MCF 10A (cell line): ENCODE data around the gene WNT3A. TPM values are rescaled to one million over a fixed set of nuclear protein-coding genes. Genes with fewer than 3 reads are reported as not detected.

ENCODE experiments used
- BruUV-seq: library from RNA; stranded (reverse); fragments of 400-500 nt; replicated peaks from 2 replicates; lab custom pipeline; 2021; lab: Mats Ljungman, UMichigan
- CTCF ChIA-PET: fragments of 300-600 bp; sonication (Branson Sonifier 250); formaldehyde crosslinking; extraction: SDS; loops from one replicate; lab custom pipeline; 2021; ENCODE audit warnings: antibody characterized with exemption, inconsistent platforms; lab: Yijun Ruan, JAX
- POLR2A ChIA-PET: fragments of 300-600, 350-650 bp; sonication (Branson Sonifier 250); formaldehyde crosslinking; extraction: SDS; loops from one replicate; lab custom pipeline; 2020; ENCODE audit warnings: antibody characterized with exemption, inconsistent platforms; lab: Yijun Ruan, JAX
- DNase-seq: peaks from one replicate; pipeline ENCODE4 v3.0.0-alpha.2; 2018; ENCODE audit not compliant: unreplicated experiment
- H3K27ac Mint-ChIP-seq: one replicate; pipeline ENCODE4 v1.8.0; 2022; ENCODE audit warnings: mild to moderate bottlenecking, low read depth, mixed read lengths; ENCODE audit not compliant: unreplicated experiment
- H3K27me3 Mint-ChIP-seq: one replicate; pipeline ENCODE4 v1.8.0; 2022; ENCODE audit warnings: mixed read lengths; ENCODE audit not compliant: insufficient read depth, unreplicated experiment
- H3K36me3 Mint-ChIP-seq: one replicate; pipeline ENCODE4 v1.8.0; 2022; ENCODE audit warnings: mild to moderate bottlenecking, moderate library complexity, mixed read lengths; ENCODE audit not compliant: insufficient read depth, unreplicated experiment
- H3K4me1 Mint-ChIP-seq: one replicate; pipeline ENCODE4 v1.8.0; 2022; ENCODE audit warnings: mixed read lengths; ENCODE audit not compliant: insufficient read depth, unreplicated experiment
- H3K4me3 Mint-ChIP-seq: one replicate; pipeline ENCODE4 v1.8.0; 2022; ENCODE audit warnings: mild to moderate bottlenecking, moderate library complexity, mixed read lengths; ENCODE audit not compliant: unreplicated experiment
- H3K9me3 Mint-ChIP-seq: one replicate; pipeline ENCODE4 v1.8.0; 2022; ENCODE audit warnings: mixed read lengths; ENCODE audit not compliant: unreplicated experiment
- intact Hi-C: fragments of 100-400 bp; cut with micrococcal nuclease; formaldehyde crosslinking; loops from 2 replicates; pipeline ENCODE4 v1.14.1; 2022
- total RNA-seq: library from RNA; stranded (reverse); gene quantifications from 2 replicates; pipeline ENCODE4 v1.2.3, GENCODE V29; 2022
- TF ChIP-seq, protein P1 (sequence below): fragments of 200-600 bp; IDR thresholded peaks from one replicate; pipeline ENCODE4 v1.8.0; 2022; ENCODE audit warnings: antibody characterized with exemption, mild to moderate bottlenecking; ENCODE audit not compliant: unreplicated experiment

WNT3A gene
- total RNA-seq, 1 experiment from 2014 or later: not detected

DNA sequence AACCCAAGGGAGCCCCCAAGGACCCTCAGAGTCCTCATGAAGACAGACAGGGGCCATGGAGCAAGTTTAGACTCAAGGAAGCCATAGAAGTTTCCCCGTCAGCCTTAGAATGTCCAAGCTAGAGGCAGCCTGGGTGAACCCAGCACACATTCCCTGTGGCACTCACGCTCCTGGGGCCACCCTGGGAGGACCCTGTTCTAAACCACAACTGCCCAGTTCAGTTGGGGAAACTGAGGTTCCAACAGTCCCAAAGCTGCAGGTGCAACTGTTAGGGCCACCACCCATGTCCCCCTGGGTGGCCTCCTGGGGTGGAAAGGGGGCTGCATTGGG is 9.3 kb downstream of the WNT3A start:
- H3K27me3 Mint-ChIP-seq: no peaks in the 10 kb centered on the region
- peaks cover 14% of the 10 kb centered on the region for H3K4me1 Mint-ChIP-seq
- DNase-seq: no peak
- no peak overlapping the region for H3K4me3 Mint-ChIP-seq
- no TSS peak for BruUV-seq
- intact Hi-C loops: no loop called here
- H3K9me3 Mint-ChIP-seq: no peaks in the 10 kb centered on the region
- TF ChIP-seq, protein P1, sequence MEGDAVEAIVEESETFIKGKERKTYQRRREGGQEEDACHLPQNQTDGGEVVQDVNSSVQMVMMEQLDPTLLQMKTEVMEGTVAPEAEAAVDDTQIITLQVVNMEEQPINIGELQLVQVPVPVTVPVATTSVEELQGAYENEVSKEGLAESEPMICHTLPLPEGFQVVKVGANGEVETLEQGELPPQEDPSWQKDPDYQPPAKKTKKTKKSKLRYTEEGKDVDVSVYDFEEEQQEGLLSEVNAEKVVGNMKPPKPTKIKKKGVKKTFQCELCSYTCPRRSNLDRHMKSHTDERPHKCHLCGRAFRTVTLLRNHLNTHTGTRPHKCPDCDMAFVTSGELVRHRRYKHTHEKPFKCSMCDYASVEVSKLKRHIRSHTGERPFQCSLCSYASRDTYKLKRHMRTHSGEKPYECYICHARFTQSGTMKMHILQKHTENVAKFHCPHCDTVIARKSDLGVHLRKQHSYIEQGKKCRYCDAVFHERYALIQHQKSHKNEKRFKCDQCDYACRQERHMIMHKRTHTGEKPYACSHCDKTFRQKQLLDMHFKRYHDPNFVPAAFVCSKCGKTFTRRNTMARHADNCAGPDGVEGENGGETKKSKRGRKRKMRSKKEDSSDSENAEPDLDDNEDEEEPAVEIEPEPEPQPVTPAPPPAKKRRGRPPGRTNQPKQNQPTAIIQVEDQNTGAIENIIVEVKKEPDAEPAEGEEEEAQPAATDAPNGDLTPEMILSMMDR: no peak
- POLR2A ChIA-PET: interaction anchor here (5.6 kb wide), 1 partner anchor 66 kb away, joined by 93 read pairs; the partner anchor contains the start of gene ARF1
- H3K36me3 Mint-ChIP-seq: no peaks in the 10 kb centered on the region
- H3K27ac Mint-ChIP-seq: no peak overlapping the region
- CTCF ChIA-PET: interaction anchor here (0.8 to 7.9 kb wide), 6 partner anchors 12 to 65 kb away, joined by 3 to 87 read pairs (median 4); no protein-coding TSS in a partner anchor

- intact Hi-C loops: no loop called here
- TF ChIP-seq, protein P1: no peak
- BruUV-seq: no TSS peak
- POLR2A ChIA-PET: no interaction called here
- H3K9me3 Mint-ChIP-seq: no peaks in the 10 kb centered on the region
- CTCF ChIA-PET: interaction anchor here (0.8 to 7.9 kb wide), 6 partner anchors 12 to 65 kb away, joined by 3 to 87 read pairs (median 4); no protein-coding TSS in a partner anchor
- H3K27ac Mint-ChIP-seq: no peak overlapping the region
- H3K4me1 Mint-ChIP-seq: peaks cover 14% of the 10 kb centered on the region
- H3K4me3 Mint-ChIP-seq: no peak overlapping the region
- H3K36me3 Mint-ChIP-seq: no peaks in the 10 kb centered on the region
- no peak for DNase-seq
- H3K27me3 Mint-ChIP-seq: no peaks in the 10 kb centered on the region
Measured at GRCh38 chr1:228016653-228017355, 10.0 kb downstream of the WNT3A start.

DNA sequence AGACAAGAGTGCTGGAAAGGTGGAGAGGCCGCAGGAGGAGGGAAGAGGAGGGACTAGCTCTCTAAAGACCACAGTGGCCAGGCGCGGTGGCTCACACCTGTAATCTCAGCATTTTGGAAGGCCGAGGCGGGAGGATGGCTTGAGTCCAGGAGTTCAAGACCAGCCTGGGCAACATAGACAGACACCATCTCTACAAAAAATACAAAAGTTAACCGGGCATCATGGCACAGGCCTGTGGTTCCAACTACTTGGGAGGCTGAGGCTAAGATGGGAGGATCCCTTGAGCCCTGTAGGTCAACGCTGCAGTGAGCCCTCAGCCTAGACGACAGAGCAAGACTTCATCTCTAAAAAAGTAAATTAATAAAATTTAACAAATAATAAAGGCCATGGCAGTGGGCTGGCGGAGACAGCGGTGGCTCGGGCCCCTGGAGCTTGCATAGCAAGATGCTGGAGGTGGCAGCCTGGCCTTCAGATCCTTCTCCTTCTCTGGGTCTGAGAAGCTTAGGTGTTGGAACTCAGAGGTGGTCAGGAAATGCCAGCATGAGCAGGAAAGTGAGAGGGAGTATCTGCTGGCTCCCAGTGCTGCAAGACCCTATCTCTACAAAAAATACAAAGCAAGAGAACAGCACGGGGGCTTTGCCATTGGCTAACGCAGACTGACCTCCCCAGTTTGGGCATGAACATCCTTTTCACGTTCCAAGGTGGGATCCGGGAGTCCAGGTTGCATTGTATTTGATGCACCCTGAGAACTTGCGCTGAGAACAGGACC is 10.7 kb downstream of the WNT3A start:
- Mint-ChIP-seq H3K27ac (no peak overlapping the region), H3K4me3 (no peak overlapping the region), H3K36me3 (no peaks in the 10 kb centered on the region), H3K27me3 (no peaks in the 10 kb centered on the region), H3K4me1 (peaks cover 14% of the 10 kb centered on the region), H3K9me3 (no peaks in the 10 kb centered on the region)
- no TSS peak for BruUV-seq
- TF ChIP-seq, protein P1: no peak
- CTCF ChIA-PET: interaction anchor here (0.6 to 1.2 kb wide), 4 partner anchors 12 to 497 kb away, joined by 3 to 4 read pairs (median 3); no protein-coding TSS in a partner anchor
- intact Hi-C loops: no loop called here
- DNase-seq: no peak
- POLR2A ChIA-PET: interaction anchor here (0.6 kb wide), 1 partner anchor 290 kb away, joined by 3 read pairs; no protein-coding TSS in a partner anchor

DNA sequence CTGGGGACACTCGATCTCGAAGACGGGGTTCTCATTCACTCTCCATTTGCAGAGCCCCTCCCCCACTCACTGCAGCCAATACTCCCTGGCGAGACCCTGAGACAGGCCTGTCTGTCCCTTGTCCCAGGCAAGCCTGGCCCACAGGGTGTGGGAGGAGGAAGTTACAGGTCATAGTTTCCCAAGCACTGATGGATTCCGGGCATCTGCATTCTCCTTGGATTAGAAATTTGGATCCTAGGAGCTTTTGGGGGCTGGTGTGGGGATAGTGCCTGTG is 11.3 kb downstream of the WNT3A start:
- TF ChIP-seq, protein P1: no peak
- Mint-ChIP-seq H3K27me3 (peaks cover 5% of the 10 kb centered on the region), H3K27ac (no peak overlapping the region), H3K4me3 (no peak overlapping the region), H3K9me3 (no peaks in the 10 kb centered on the region), H3K36me3 (no peaks in the 10 kb centered on the region), H3K4me1 (peaks cover 12% of the 10 kb centered on the region)
- intact Hi-C loops: no loop called here
- CTCF ChIA-PET: interaction anchor here (0.6 to 1.7 kb wide), 3 partner anchors 12 to 496 kb away, joined by 3 to 4 read pairs (median 3); no protein-coding TSS in a partner anchor
- BruUV-seq: no TSS peak
- POLR2A ChIA-PET: interaction anchor here (0.6 to 0.9 kb wide), 2 partner anchors 29 to 291 kb away, joined by 3 read pairs; no protein-coding TSS in a partner anchor
- DNase-seq: no peak
